HG02852 (cell line): ENCODE measurements around the gene SLX4.

Experiments used
- ATAC-seq: cut with Tn5 transposase; IDR thresholded peaks from one replicate; pipeline ENCODE4 v1.9.1; 2021; ENCODE audit warnings: mild to moderate bottlenecking, moderate library complexity; ENCODE audit not compliant: unreplicated experiment

The SLX4 gene

GRCh38 chr16:3601614-3602319 is 9.6 kb downstream of the SLX4 start:
- no peak for ATAC-seq

GRCh38 chr16:3599922-3600321 is 11.5 kb downstream of the SLX4 start:
- no peak for ATAC-seq

GRCh38 chr16:3599121-3599520 is 12.3 kb downstream of the SLX4 start:
- no peak for ATAC-seq

- no peak for ATAC-seq
Measured at GRCh38 chr16:3598236-3598635, 13.2 kb downstream of the SLX4 start.

GRCh38 chr16:3597676-3598075 is 13.7 kb downstream of the SLX4 start:
- no peak for ATAC-seq

- no peak for ATAC-seq
Measured at GRCh38 chr16:3597226-3597625, 14.2 kb downstream of the SLX4 start.

GRCh38 chr16:3596101-3596861 is 15.1 kb downstream of the SLX4 start:
- ATAC-seq, result no peak

GRCh38 chr16:3595521-3596021 is 15.8 kb downstream of the SLX4 start:
- no peak for ATAC-seq

- ATAC-seq, result no peak
Measured at GRCh38 chr16:3595110-3595486, 16.3 kb downstream of the SLX4 start.

GRCh38 chr16:3594316-3595109 is 16.9 kb downstream of the SLX4 start:
- no peak for ATAC-seq

GRCh38 chr16:3592559-3592958 is 18.8 kb downstream of the SLX4 start:
- ATAC-seq, result no peak

GRCh38 chr16:3591991-3592390 is 19.4 kb downstream of the SLX4 start:
- no peak for ATAC-seq

GRCh38 chr16:3591436-3591803 is 20.0 kb downstream of the SLX4 start:
- no peak for ATAC-seq

- no peak for ATAC-seq
Measured at GRCh38 chr16:3590736-3591435, 20.5 kb downstream of the SLX4 start.

- ATAC-seq, result no peak
Measured at GRCh38 chr16:3589991-3590701, 21.3 kb downstream of the SLX4 start.

- no peak for ATAC-seq
Measured at GRCh38 chr16:3589441-3589921, 21.9 kb downstream of the SLX4 start.

GRCh38 chr16:3589001-3589400 is 22.4 kb downstream of the SLX4 start:
- no peak for ATAC-seq

- no peak for ATAC-seq
Measured at GRCh38 chr16:3587547-3588110, 23.8 kb downstream of the SLX4 start.

GRCh38 chr16:3584412-3584811 is 27.0 kb downstream of the SLX4 start:
- no peak for ATAC-seq
